Ovary (tissue), 9 donors: ENCODE measurements around the gene HOMER2. TPM values are rescaled to one million over a fixed set of nuclear protein-coding genes. Genes with fewer than 3 reads are reported as not detected.

Experiments used
- DNase-seq, 5 donors: peaks; one replicate each; pipeline ENCODE4 v3.0.0-alpha.2; 2019 to 2020
- H3K27ac ChIP-seq, 2 donors: fragments of 200-600 bp; one replicate each; pipeline versions ENCODE4 v1.5.1 to v1.8.0; 2019 to 2022
- H3K27me3 ChIP-seq: fragments of 200-600 bp; one replicate; pipeline ENCODE4 v1.8.0; 2022
- H3K36me3 ChIP-seq: fragments of 200-600 bp; sonication (generic); one replicate; pipeline ENCODE4 v1.5.1; 2019
- H3K4me1 ChIP-seq: one replicate; pipeline ENCODE4 v1.8.1; 2013; ENCODE audit warnings: mild to moderate bottlenecking, moderate library complexity; ENCODE audit not compliant: insufficient read depth
- H3K4me3 ChIP-seq: fragments of 200-600 bp; sonication (generic); one replicate; pipeline ENCODE4 v1.5.1; 2017
- H3K9me3 ChIP-seq, 2 donors: fragments of 200-600 bp in 1 of 2; sonication (generic) in 1 of 2; one replicate each; pipeline versions ENCODE4 v1.5.1 to v1.8.1; 2013 to 2019; ENCODE audit warnings: mild to moderate bottlenecking in 1 of 2, moderate library complexity in 1 of 2
- EP300 ChIP-seq: sonication (generic); formaldehyde crosslinking; IDR thresholded peaks from one replicate; pipeline ENCODE4 v1.6.1; 2017; ENCODE audit warnings: antibody characterized with exemption
- POLR2A ChIP-seq: fragments of 450-650 bp; IDR thresholded peaks from one replicate; pipeline ENCODE4 v1.6.1; 2017; ENCODE audit warnings: antibody characterized with exemption, mild to moderate bottlenecking, moderate library complexity
- WGBS, 3 donors: extraction: QIAGEN DNeasy Blood & Tissue Kit in 1 of 3; methylation state at CpG; one replicate each; pipeline versions ENCODE4 v1.1.5 to v1.1.7; 2013 to 2017; 5-methylcytosine and 5-hydroxymethylcytosine counted together
- intact Hi-C, 4 donors: fragments of 100-400 bp; cut with DNase I; formaldehyde crosslinking; loops; one replicate each; pipeline versions ENCODE4 v1.11.0 to v1.15.1; 2022 to 2023
- polyA plus RNA-seq, 2 donors: library from polyadenylated mRNA; stranded (reverse); fragments of 200-250 nt in 1 of 2; fragments of 350-450 nt in 1 of 2; fragmentation: Illumina TruSeq in 1 of 2; extraction: RNeasy Lipid Tissue Mini Kit (QIAGEN cat#74804) in 1 of 2; gene quantifications; one replicate each; pipeline ENCODE4 v1.2.3, GENCODE V29; 2013 to 2014
- total RNA-seq, 7 donors: library from RNA; depleted of rRNA in 2 of 7; stranded (reverse); fragments of >200 nt in 2 of 7; fragmentation: NEBNext Ultra II Directional in 3 of 7; extraction: Animal tissue kit (Norgen Biotek cat#: 25700) in 3 of 7; gene quantifications; one replicate each; pipeline versions ENCODE4 v1.1.0 to v1.2.4, GENCODE V29; 2016 to 2023
- TF ChIP-seq, protein P1 (sequence below), 3 donors: fragments of 450-650 bp in 2 of 3; fragments of 200-600 bp in 1 of 3; IDR thresholded peaks; one replicate each; pipeline versions ENCODE4 v1.5.1 to v1.8.0; 2016 to 2022; ENCODE audit warnings: antibody characterized with exemption in 3 of 3, mild to moderate bottlenecking in 1 of 3
- donor health status: DM: no; HTN: no; CAD: no; lungs with moderate emphysema.
- donor health status: DM: no; HTN: no; CAD: no.
- donor health status: Bipolar disorder and iron deficiency.
- donor health status: DM: yes; HTN: yes; CAD: no.
- donor health status: DM: no; HTN: no; CAD: no.
- donor health status: DM: yes; HTN: yes; CAD: no.

The HOMER2 gene
- total and polyA plus RNA-seq, 9 donors, result 3.0 to 60.8 (median 11.0) TPM

DNA sequence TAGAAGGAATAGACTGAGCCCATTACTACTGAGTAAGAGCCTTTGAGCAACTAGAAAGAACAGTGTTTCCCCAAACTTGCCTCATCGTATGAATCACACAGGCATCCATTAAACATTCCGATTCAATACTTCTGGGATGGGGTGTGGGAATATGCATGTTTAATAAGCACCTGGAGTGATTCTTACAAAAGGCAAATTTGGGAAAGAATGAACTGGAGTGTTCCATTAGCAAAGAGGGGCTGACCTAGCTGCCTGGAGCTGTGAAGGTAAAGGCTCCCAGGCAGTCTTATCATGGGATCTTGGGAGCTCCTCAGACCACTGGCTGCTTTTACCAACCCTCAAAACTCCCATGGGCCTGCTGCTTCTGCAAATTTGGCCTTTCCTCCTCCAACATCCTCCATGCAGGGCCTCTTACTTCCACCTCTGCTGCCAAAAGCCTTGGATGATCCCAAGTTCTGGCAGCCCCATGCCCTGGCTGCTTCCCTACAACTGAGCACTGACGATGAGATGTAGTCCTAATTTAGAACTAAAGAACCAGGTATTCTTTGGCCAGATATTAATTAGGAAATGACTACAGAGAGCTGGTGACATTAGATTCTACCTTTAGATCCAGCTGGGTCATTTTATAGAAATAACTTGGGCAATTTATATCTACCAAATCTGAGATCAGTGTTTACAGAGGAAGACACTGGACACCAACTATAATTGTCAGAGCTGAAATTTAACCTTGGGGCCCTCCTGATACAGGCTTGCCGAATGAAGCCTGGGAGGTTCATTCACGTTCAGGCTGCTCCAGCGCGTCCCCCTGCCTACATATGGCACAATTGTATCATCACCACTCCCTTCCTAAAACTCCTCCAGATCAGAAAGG is 11.2 kb upstream of the HOMER2 start:
- intact Hi-C loops, result no loop called here
- H3K4me1 ChIP-seq, result no peaks in the 10 kb centered on the region
- H3K36me3 ChIP-seq, result no peaks in the 10 kb centered on the region
- H3K4me3 ChIP-seq, result no peak overlapping the region
- no peaks in the 10 kb centered on the region for H3K9me3 ChIP-seq
- no peak overlapping the region for H3K27ac ChIP-seq
- whole genome bisulfite sequencing, 3 donors, result 81 to 88% (median 86%) methylated on average over 7 of the region's 7 CpGs
- no peak for DNase-seq
- no peak for TF ChIP-seq POLR2A
- no peaks in the 10 kb centered on the region for H3K27me3 ChIP-seq

DNA sequence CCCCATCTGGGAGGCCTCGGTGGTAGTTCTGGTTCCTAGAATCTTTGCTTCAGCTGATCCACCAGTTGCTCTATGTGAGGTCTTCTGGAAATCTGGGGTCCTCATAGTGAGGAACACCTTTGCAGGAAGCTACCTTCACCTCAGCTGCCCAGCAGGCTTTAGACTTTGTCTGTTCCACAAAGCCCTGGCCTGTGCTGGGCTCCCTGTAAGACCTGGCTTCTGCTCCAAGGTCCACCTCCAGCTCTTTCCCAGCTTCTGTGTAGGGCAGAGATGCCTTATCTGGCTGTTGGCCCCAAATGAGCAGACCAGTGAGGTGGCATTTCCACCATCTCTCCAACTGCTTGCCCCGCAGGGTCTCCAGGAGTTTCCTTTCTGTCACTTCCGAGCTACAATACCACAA is 8.2 kb upstream of the HOMER2 start:
- 87 to 93% (median 91%) methylated on average over 3 of the region's 3 CpGs for WGBS, 3 donors
- H3K4me1 ChIP-seq, result no peaks in the 10 kb centered on the region
- no peak for TF ChIP-seq EP300

DNA sequence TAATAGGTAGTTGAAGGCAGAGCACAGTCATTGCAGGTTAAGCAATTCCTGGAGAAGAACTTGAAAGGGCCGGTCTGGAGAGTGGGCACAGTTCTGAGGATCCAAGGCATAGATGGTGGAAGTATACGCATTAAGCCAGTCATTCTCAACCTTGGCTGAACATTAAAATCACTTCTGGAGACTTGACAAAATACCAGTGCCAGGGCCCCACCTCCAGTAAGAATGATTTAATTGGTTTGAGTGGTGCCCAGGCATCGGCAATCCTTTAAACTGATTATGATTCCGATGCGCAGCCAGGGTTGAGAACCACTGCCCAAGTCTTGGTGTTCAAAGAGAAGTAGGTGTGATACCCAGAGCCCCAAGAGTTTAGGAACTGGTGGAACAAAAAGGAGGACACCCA is 6.9 kb upstream of the HOMER2 start:
- Histone ChIP-seq H3K4me3 (no peak overlapping the region), H3K36me3 (no peaks in the 10 kb centered on the region), H3K27me3 (no peaks in the 10 kb centered on the region), H3K9me3 (no peaks in the 10 kb centered on the region), H3K27ac (no peak overlapping the region), H3K4me1 (no peaks in the 10 kb centered on the region)
- TF ChIP-seq EP300, result no peak
- TF ChIP-seq, protein P1, sequence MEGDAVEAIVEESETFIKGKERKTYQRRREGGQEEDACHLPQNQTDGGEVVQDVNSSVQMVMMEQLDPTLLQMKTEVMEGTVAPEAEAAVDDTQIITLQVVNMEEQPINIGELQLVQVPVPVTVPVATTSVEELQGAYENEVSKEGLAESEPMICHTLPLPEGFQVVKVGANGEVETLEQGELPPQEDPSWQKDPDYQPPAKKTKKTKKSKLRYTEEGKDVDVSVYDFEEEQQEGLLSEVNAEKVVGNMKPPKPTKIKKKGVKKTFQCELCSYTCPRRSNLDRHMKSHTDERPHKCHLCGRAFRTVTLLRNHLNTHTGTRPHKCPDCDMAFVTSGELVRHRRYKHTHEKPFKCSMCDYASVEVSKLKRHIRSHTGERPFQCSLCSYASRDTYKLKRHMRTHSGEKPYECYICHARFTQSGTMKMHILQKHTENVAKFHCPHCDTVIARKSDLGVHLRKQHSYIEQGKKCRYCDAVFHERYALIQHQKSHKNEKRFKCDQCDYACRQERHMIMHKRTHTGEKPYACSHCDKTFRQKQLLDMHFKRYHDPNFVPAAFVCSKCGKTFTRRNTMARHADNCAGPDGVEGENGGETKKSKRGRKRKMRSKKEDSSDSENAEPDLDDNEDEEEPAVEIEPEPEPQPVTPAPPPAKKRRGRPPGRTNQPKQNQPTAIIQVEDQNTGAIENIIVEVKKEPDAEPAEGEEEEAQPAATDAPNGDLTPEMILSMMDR (IDR thresholded peaks at IDR 0.05), result no peak
- TF ChIP-seq POLR2A, result no peak
- WGBS, 3 donors, result 93 to 97% (median 95%) methylated on average over 5 of the region's 5 CpGs
- intact Hi-C loops, result no loop called here
- no peak for DNase-seq

More for the DNA sequence above, 8.2 kb upstream of the HOMER2 start:
- no peaks in the 10 kb centered on the region for H3K27me3 ChIP-seq
- no peak for DNase-seq
- H3K4me3 ChIP-seq, result no peak overlapping the region
- no peak overlapping the region for H3K27ac ChIP-seq
- intact Hi-C loops, result no loop called here
- no peaks in the 10 kb centered on the region for H3K9me3 ChIP-seq
- no peaks in the 10 kb centered on the region for H3K36me3 ChIP-seq

DNA sequence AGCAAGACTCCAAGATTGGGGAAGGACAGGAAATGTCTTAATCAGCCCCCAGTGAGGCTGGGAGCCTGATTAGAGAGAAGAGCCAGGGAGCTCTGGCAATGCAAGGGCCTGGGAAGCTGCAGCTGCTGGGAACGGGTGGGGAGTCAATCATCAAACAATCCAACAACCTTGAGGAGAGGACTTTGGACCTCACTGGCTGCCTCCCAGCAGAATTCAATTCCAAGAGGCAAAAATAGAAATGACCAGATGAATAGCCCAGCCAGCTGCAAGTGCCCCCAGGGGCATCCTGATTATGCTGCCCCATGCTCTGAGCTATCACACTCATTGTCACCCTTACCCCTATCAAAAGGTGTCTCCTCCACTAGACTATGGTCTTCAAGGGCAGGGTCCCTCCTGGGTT is 6.1 kb upstream of the HOMER2 start:
- Histone ChIP-seq H3K27me3 (no peaks in the 10 kb centered on the region), H3K4me1 (no peaks in the 10 kb centered on the region), H3K4me3 (no peak overlapping the region), H3K9me3 (no peaks in the 10 kb centered on the region), H3K27ac (no peak overlapping the region), H3K36me3 (no peaks in the 10 kb centered on the region)
- intact Hi-C loops, result no loop called here
- DNase-seq, result no peak
- TF ChIP-seq POLR2A, result no peak
- no peak for TF ChIP-seq EP300
- TF ChIP-seq, protein P1 (IDR thresholded peaks at IDR 0.05), result no peak
- 74 to 77% (median 76%) methylated on average over 1 of the region's 1 CpG for WGBS, 3 donors

DNA sequence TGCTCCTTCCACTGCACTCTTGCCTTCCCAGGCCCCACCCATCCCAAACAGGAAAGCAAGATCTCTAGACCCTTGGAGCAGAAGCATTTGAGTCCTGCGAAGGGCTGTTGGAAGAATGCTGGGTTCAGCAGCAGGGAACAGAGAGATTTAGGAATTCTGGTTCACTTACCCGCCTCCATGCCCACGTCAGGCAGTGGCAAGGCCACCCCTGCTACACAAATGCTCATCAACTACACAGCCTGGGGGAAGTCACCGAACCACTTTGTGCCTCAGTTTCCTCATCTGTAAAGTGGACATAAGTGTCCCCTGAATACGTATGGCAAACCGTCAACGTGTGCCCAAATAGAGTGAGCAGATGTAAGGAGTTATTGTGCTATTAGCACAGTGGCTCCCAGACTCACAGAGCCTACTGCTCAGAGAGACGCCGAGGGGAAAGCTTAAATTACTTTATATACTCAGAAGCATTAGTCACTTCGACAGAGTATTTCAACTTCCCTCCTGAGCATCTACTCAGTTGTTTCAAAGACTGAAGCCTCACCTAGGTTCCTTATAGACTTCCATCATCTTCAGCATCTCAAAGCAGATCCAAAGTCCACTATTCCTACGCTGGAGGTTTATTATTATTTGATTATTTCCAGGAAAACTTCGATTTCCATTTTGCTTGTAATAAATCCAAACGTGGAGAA is 905 bp downstream of the HOMER2 start:
- WGBS, 3 donors, result 51 to 58% (median 54%) methylated on average over 13 of the region's 13 CpGs
- Histone ChIP-seq H3K4me1 (no peaks in the 10 kb centered on the region), H3K9me3 (no peaks in the 10 kb centered on the region), H3K27ac (no peak overlapping the region), H3K36me3 (no peaks in the 10 kb centered on the region), H3K27me3 (no peaks in the 10 kb centered on the region), H3K4me3 (peak overlapping the region; percentile 31)
- no peak for DNase-seq
- intact Hi-C loops, result no loop called here
- TF ChIP-seq POLR2A, result no peak
- no peak for TF ChIP-seq EP300
- TF ChIP-seq, protein P1 (IDR thresholded peaks at IDR 0.05), result no peak
